Duodenal mucosa (tissue), 2 donors: ENCODE data around the gene TTLL11.
"Not testable (repeated sequence)": the region's sequence is repeated elsewhere in the genome, so short reads cannot be mapped to it uniquely, and the experiment has no call there.

Experiments
- H3K27ac ChIP-seq: one replicate; pipeline ENCODE4 v1.7.0; 2013; ENCODE audit warnings: low read depth, low read length
- H3K27me3 ChIP-seq, 2 donors: one replicate each; pipeline ENCODE4 v1.7.0; 2013; ENCODE audit warnings: low read length in 2 of 2, control low read depth in 1 of 2; ENCODE audit not compliant: insufficient read depth in 2 of 2, control insufficient read depth in 1 of 2
- H3K36me3 ChIP-seq, 2 donors: one replicate each; pipeline ENCODE4 v1.7.0; 2013; ENCODE audit warnings: low read length in 2 of 2, control low read depth in 1 of 2; ENCODE audit not compliant: insufficient read depth in 2 of 2, control insufficient read depth in 1 of 2
- H3K4me1 ChIP-seq, 2 donors: one replicate each; pipeline ENCODE4 v1.7.0; 2013; ENCODE audit warnings: low read length in 2 of 2, control low read depth in 1 of 2; ENCODE audit not compliant: insufficient read depth in 2 of 2, control insufficient read depth in 1 of 2
- H3K4me3 ChIP-seq, 2 donors: one replicate each; pipeline ENCODE4 v1.7.0; 2013; ENCODE audit warnings: low read length in 2 of 2, low read depth in 1 of 2
- H3K9ac ChIP-seq, 2 donors: one replicate each; pipeline ENCODE4 v1.7.0; 2013; ENCODE audit warnings: low read length in 2 of 2, low read depth in 1 of 2
- H3K9me3 ChIP-seq, 2 donors: one replicate each; pipeline ENCODE4 v1.7.0; 2013; ENCODE audit warnings: low read length in 2 of 2, control low read depth in 1 of 2; ENCODE audit not compliant: control insufficient read depth in 1 of 2

The TTLL11 gene

GRCh38 chr9:121801579-121801978 is 291.5 kb downstream of the TTLL11 start:
- H3K9ac ChIP-seq: no peak overlapping the region
- no peak overlapping the region for H3K27ac ChIP-seq
- no peaks in the 10 kb centered on the region for H3K4me1 ChIP-seq
- no peak overlapping the region for H3K4me3 ChIP-seq
- no peaks in the 10 kb centered on the region for H3K27me3 ChIP-seq
- H3K36me3 ChIP-seq: no peaks in the 10 kb centered on the region
- H3K9me3 ChIP-seq: peaks cover 0 to 5% of the 10 kb centered on the region in 2 donors

- H3K9ac ChIP-seq: no peak overlapping the region
- H3K27me3 ChIP-seq: no peaks in the 10 kb centered on the region
- no peak overlapping the region for H3K4me3 ChIP-seq
- H3K9me3 ChIP-seq: peaks cover 0 to 5% of the 10 kb centered on the region in 2 donors
- H3K36me3 ChIP-seq: no peaks in the 10 kb centered on the region
- no peaks in the 10 kb centered on the region for H3K4me1 ChIP-seq
- no peak overlapping the region for H3K27ac ChIP-seq
Measured at GRCh38 chr9:121800376-121800775, 292.7 kb downstream of the TTLL11 start.

DNA sequence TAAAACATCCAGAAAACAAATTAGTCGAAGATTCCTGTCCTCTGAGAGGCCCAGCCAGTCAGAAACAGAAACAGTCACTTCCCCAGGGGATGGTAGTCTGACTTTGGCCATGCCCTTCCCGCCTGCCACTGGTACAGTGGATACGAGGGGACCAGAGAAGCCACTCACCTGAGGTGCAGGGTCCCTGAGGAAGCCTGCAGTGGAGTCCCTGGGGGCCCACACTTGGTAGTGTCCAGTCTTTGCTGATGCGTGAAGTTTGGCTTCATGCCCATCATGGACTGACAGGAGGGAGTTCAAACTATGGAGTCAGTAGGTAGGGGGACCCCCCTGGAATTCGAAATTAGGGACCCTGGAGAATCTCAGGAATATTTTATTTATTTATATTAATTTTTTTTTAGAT is 294.2 kb downstream of the TTLL11 start:
- Histone ChIP-seq H3K36me3 (no peaks in the 10 kb centered on the region), H3K9me3 (no peaks in the 10 kb centered on the region), H3K4me3 (no peak overlapping the region), H3K9ac (no peak overlapping the region), H3K27ac (no peak overlapping the region), H3K27me3 (no peaks in the 10 kb centered on the region), H3K4me1 (no peaks in the 10 kb centered on the region)

GRCh38 chr9:121797081-121797480 is 296.0 kb downstream of the TTLL11 start:
- no peaks in the 10 kb centered on the region for H3K9me3 ChIP-seq
- H3K27ac ChIP-seq: no peak overlapping the region
- H3K9ac ChIP-seq: no peak overlapping the region
- H3K4me1 ChIP-seq: no peaks in the 10 kb centered on the region
- H3K36me3 ChIP-seq: no peaks in the 10 kb centered on the region
- no peaks in the 10 kb centered on the region for H3K27me3 ChIP-seq
- no peak overlapping the region for H3K4me3 ChIP-seq

DNA sequence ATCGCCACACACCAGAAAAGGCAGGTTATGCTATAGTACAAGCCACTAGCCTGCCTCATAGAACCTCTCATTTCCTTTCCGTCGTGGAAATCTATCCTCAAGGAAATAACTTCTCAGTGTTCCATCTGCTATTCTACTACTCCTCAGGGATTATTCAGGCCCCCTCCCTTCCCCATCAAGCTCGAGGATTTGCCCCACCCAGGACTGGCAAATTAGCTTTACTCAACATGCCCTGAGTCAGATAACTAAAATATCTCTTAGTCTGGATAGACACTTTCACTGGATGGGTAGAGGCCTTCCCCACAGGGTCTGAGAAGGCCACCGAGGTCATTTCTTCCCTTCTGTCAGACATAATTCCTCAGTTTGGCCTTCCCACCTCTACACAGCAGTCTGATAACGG is 298.8 kb downstream of the TTLL11 start:
- not testable (repeated sequence) for H3K36me3 ChIP-seq, H3K27ac ChIP-seq, H3K27me3 ChIP-seq, H3K9me3 ChIP-seq, H3K4me1 ChIP-seq, H3K9ac ChIP-seq, H3K4me3 ChIP-seq

- H3K9ac ChIP-seq, H3K36me3 ChIP-seq, H3K4me3 ChIP-seq, H3K27ac ChIP-seq, H3K9me3 ChIP-seq, H3K27me3 ChIP-seq, H3K4me1 ChIP-seq: not testable (repeated sequence)
Measured at GRCh38 chr9:121792476-121792875, 300.6 kb downstream of the TTLL11 start.

GRCh38 chr9:121790841-121791240 is 302.3 kb downstream of the TTLL11 start:
- no peak overlapping the region for H3K9ac ChIP-seq
- peaks cover 0 to under 1% of the 10 kb centered on the region in 2 donors for H3K36me3 ChIP-seq
- H3K4me3 ChIP-seq: no peak overlapping the region
- H3K4me1 ChIP-seq: no peaks in the 10 kb centered on the region
- no peaks in the 10 kb centered on the region for H3K9me3 ChIP-seq
- H3K27me3 ChIP-seq: no peaks in the 10 kb centered on the region
- no peak overlapping the region for H3K27ac ChIP-seq

DNA sequence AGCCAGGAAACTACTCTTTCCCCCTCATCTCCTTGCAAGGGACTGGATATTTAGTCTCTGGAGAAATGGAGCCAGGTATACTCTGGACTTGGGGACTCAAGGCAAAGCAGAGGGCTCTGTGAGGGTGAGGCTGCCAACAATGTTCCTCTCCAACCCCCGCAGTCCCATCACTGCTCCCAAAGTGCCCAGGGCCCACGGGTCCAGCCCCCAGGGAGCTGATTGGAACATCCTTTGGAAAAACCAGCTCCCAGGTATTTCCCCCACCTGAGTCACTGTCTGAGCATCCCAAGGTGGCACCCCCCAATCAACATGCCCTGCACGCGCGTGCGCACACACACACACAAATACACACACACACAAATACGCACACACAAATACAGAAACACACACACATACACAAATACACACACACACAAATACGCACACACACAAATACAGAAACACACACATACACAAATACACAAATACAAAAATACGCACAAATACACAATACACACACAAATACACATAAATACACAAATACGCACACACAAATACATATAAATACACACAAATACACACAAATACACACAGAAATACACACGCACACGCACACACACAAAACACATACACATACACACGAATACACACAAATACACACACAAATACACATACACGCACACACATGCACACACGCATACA is 304.3 kb downstream of the TTLL11 start:
- H3K4me3 ChIP-seq: no peak overlapping the region
- no peaks in the 10 kb centered on the region for H3K27me3 ChIP-seq
- no peaks in the 10 kb centered on the region for H3K4me1 ChIP-seq
- H3K9ac ChIP-seq: no peak overlapping the region
- H3K27ac ChIP-seq: no peak overlapping the region
- no peaks in the 10 kb centered on the region for H3K9me3 ChIP-seq
- H3K36me3 ChIP-seq: peaks cover 0 to 11% of the 10 kb centered on the region in 2 donors

DNA sequence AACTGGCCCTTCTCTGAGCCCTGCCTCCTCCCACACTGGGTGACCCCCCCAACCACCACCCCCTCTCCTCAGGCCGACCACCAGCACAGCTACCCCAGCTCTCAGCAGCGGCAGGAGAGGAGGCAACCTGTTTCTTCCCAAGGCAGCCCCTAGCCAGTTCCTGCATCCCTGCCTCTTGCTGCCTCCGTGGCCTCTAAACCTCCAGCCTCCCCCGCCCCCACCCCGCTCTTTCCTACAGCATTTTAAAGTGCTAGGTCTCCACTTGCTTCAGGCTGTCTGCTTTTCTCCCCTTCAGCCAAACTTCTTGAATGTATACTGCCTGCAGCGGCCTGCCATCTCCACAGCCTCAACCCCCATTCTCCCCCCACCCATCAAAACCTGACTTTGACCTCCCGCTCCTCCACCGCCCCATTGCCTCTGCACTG is 306.1 kb downstream of the TTLL11 start:
- no peak overlapping the region for H3K27ac ChIP-seq
- H3K4me1 ChIP-seq: no peaks in the 10 kb centered on the region
- no peaks in the 10 kb centered on the region for H3K9me3 ChIP-seq
- no peak overlapping the region for H3K4me3 ChIP-seq
- H3K9ac ChIP-seq: no peak overlapping the region
- peaks cover under 1 to 28% of the 10 kb centered on the region in 2 donors for H3K36me3 ChIP-seq
- no peaks in the 10 kb centered on the region for H3K27me3 ChIP-seq

GRCh38 chr9:121786543-121786948 is 306.6 kb downstream of the TTLL11 start:
- Histone ChIP-seq H3K4me1 (no peaks in the 10 kb centered on the region), H3K9ac (no peak overlapping the region), H3K4me3 (no peak overlapping the region), H3K36me3 (peaks cover 5 to 33% of the 10 kb centered on the region in 2 donors), H3K27me3 (no peaks in the 10 kb centered on the region), H3K9me3 (no peaks in the 10 kb centered on the region), H3K27ac (no peak overlapping the region)
